Measurements from ENCODE around the gene ABLIM3. TPM values are rescaled to one million over a fixed set of nuclear protein-coding genes. Genes with fewer than 3 reads are reported as not detected.
A peak's percentile ranks its signal among the peaks of the same experiment; 100 is the strongest.

ABLIM3 gene
- total and polyA plus RNA-seq, 2 of the 8 experiments (the other 6 are each of a cell fraction or from before 2014, with no cell fraction given): 0.36 to 0.56 TPM

GRCh38 chr5:149206524-149207141, 65.3 kb downstream of the ABLIM3 start:
- no peaks in the 10 kb centered on the region for H3K79me2 ChIP-seq (ENCODE audit: control insufficient read depth in 1 of 2, insufficient read depth in 2 of 2, low read length in 2 of 2)
- H2AFZ ChIP-seq (ENCODE audit: low read length): no peak overlapping the region
- no peak overlapping the region for H2AK5ac ChIP-seq (ENCODE audit: low read depth, low read length)
- H3K27ac ChIP-seq (ENCODE audit: low read depth, low read length): no peak overlapping the region
- no peak overlapping the region for H3K4me3 ChIP-seq (ENCODE audit: extremely low read depth in 1 of 4, insufficient read depth in 2 of 4, low read depth in 3 of 4, low read length in 4 of 4)
- no peak overlapping the region for H3K14ac ChIP-seq (ENCODE audit: insufficient read length)
- no peaks in the 10 kb centered on the region for H3K4me1 ChIP-seq (replicated peaks in 1 of 4; ENCODE audit: control insufficient read depth in 3 of 4, insufficient read depth in 4 of 4, low read length in 3 of 4)
- H3K9me3 ChIP-seq (ENCODE audit: insufficient read depth in 2 of 2, low read depth in 1 of 2, low read length in 1 of 2): no peaks in the 10 kb centered on the region
- ChIA-PET CTCF (ENCODE audit: partially characterized antibody) (interaction anchor here (1.2 to 1.6 kb wide), 2 partner anchors 11 to 31 kb away, joined by 3 to 4 read pairs; no protein-coding TSS in a partner anchor), POLR2A (ENCODE audit: partially characterized antibody) (no interaction called here)
- H2BK12ac ChIP-seq (ENCODE audit: low read depth, low read length): no peak overlapping the region
- H4K5ac ChIP-seq (ENCODE audit: insufficient read length, low read depth, low read length): no peak overlapping the region
- H2BK20ac ChIP-seq (ENCODE audit: low read length): no peak overlapping the region
- 81% methylated on average over 7 of the region's 10 CpGs; no CpG with 5 or more reads in 1 of the 2 experiments for WGBS, 2 experiments (ENCODE audit: extremely low coverage in 1 of 2, insufficient coverage in 1 of 2, insufficient read length in 1 of 2, insufficient replicate concordance in 2 of 2, low coverage in 1 of 2, low lambda C conversion rate in 2 of 2, missing lambda C conversion rate in 1 of 2)
- no peak overlapping the region for H2BK15ac ChIP-seq (ENCODE audit: low read length)
- H4K8ac ChIP-seq (ENCODE audit: extremely low read depth, insufficient read depth, low read length): no peak overlapping the region
- H3K56ac ChIP-seq (replicated peaks; ENCODE audit: insufficient read length, low read depth, low read length): no peak overlapping the region
- no peak overlapping the region for H3K4me2 ChIP-seq (ENCODE audit: insufficient read depth in 1 of 2, low read depth in 2 of 2, low read length in 2 of 2)
- H2BK120ac ChIP-seq (replicated peaks; ENCODE audit: low read depth, low read length): no peak overlapping the region
- peaks cover 10% of the 10 kb centered on the region; the same call in 1 of the 2 replicates for H3K23me2 ChIP-seq (ENCODE audit: low read depth, low read length)
- H3K9ac ChIP-seq (replicated peaks in 1 of 4; ENCODE audit: extremely low read depth in 1 of 4, low read depth in 3 of 4, low read length in 3 of 4): no peak overlapping the region
- no peaks in the 10 kb centered on the region; the same call in 1 of the 2 replicates for H3K79me1 ChIP-seq (ENCODE audit: low read depth, low read length)
- peak in 1 of 2 experiments; percentile 28 for DNase-seq (ENCODE audit: low read depth in 1 of 2, low spot score in 2 of 2)
- FAIRE-seq: no peak
- no peak overlapping the region for H3K18ac ChIP-seq (ENCODE audit: extremely low read depth, low read length)
- no peak overlapping the region for H2BK5ac ChIP-seq (ENCODE audit: low read depth, low read length)
- no peak overlapping the region for H3K4ac ChIP-seq (replicated peaks; ENCODE audit: insufficient read length, low read depth, low read length)
- no peaks in the 10 kb centered on the region for H3K36me3 ChIP-seq (ENCODE audit: control insufficient read depth in 2 of 4, insufficient read depth in 4 of 4, low read length in 3 of 4)
- TF ChIP-seq CTBP2 (IDR thresholded peaks at IDR 0.05; ENCODE audit: borderline replicate concordance, insufficient read depth, insufficient read length, low read length): no peak
- no peak for TF ChIP-seq ATF3 (IDR thresholded peaks at IDR 0.05; ENCODE audit: insufficient read depth, low read depth, low read length)
- no peak for TF ChIP-seq RXRA (IDR thresholded peaks at IDR 0.05; ENCODE audit: insufficient read depth, low read depth, low read length)
- no peak for TF ChIP-seq BRCA1 (IDR thresholded peaks at IDR 0.05; ENCODE audit: low read depth, low read length)
- no peak overlapping the region for H3K23ac ChIP-seq (ENCODE audit: insufficient read length)
- 0 out of 7 replicates have a peak, but pooled peaks cover 0 to 2% (median 0%) of the 10 kb centered on the region in 4 experiments for H3K27me3 ChIP-seq (replicated peaks in 1 of 4; ENCODE audit: control insufficient read depth in 3 of 4, extremely low read depth in 1 of 4, insufficient read depth in 3 of 4, low read length in 3 of 4)
- peaks cover 0 to 7% of the 10 kb centered on the region in 2 experiments for H4K20me1 ChIP-seq (replicated peaks in 1 of 2; ENCODE audit: control insufficient read depth in 1 of 2, insufficient read depth in 2 of 2, low read length in 2 of 2)
- no peak overlapping the region for H4K91ac ChIP-seq (replicated peaks; ENCODE audit: insufficient read length, low read length)
